CD8-positive, alpha-beta memory T cell (primary cell): ENCODE measurements around the gene CERT1. TPM values are rescaled to one million over a fixed set of nuclear protein-coding genes. Genes with fewer than 3 reads are reported as not detected.
A peak's percentile ranks its signal among the peaks of the same experiment; 100 is the strongest.

ENCODE experiments used
- CTCF ChIA-PET: fragments of 350-600 bp; sonication (Branson Sonifier 250); formaldehyde crosslinking; loops from one replicate; lab custom pipeline; 2021; ENCODE audit warnings: antibody characterized with exemption; lab: Charles Lee
- POLR2A ChIA-PET: fragments of 350-600 bp; sonication (Branson Sonifier 250); formaldehyde crosslinking; loops from one replicate; lab custom pipeline; 2021; ENCODE audit warnings: antibody characterized with exemption; lab: Charles Lee
- DNase-seq, 5 donors: peaks; one replicate each; pipeline versions ENCODE4 v3.0.0 to v3.0.0-alpha.2; 2020 to 2022; ENCODE audit warnings: mixed read lengths in 1 of 5
- H3K27ac ChIP-seq: one replicate; pipeline ENCODE4 v1.7.0; 2013; ENCODE audit warnings: low read depth, mild to moderate bottlenecking, low read length, moderate library complexity
- H3K27me3 ChIP-seq: 2 replicates; pipeline ENCODE4 v1.7.0; 2013; ENCODE audit warnings: low read length, mild to moderate bottlenecking; ENCODE audit not compliant: insufficient read depth, poor library complexity, severe bottlenecking
- H3K36me3 ChIP-seq: 2 replicates; pipeline ENCODE4 v1.7.0; 2013; ENCODE audit warnings: mild to moderate bottlenecking, low read length, moderate library complexity; ENCODE audit not compliant: insufficient read depth
- H3K4me1 ChIP-seq: 2 replicates; pipeline ENCODE4 v1.7.0; 2013; ENCODE audit warnings: mild to moderate bottlenecking, low read length, moderate library complexity; ENCODE audit not compliant: insufficient read depth
- H3K4me3 ChIP-seq: 2 replicates; pipeline ENCODE4 v1.7.0; 2013; ENCODE audit warnings: mild to moderate bottlenecking, low read length
- H3K9me3 ChIP-seq: 2 replicates; pipeline ENCODE4 v1.7.0; 2013; ENCODE audit warnings: mild to moderate bottlenecking, low read length
- H3K27ac Mint-ChIP-seq, 8 donors: one replicate each; pipeline ENCODE4 v1.8.0; 2020 to 2021; ENCODE audit warnings: mixed read lengths in 8 of 8, mild to moderate bottlenecking in 6 of 8, inconsistent platforms in 3 of 8, moderate library complexity in 3 of 8
- H3K27me3 Mint-ChIP-seq, 2 donors: one replicate each; pipeline ENCODE4 v1.8.0; 2020 to 2021; ENCODE audit warnings: mixed read lengths in 2 of 2, mild to moderate bottlenecking in 1 of 2, moderate library complexity in 1 of 2
- H3K36me3 Mint-ChIP-seq, 3 donors: one replicate each; pipeline ENCODE4 v1.8.0; 2020 to 2021; ENCODE audit warnings: mixed read lengths in 3 of 3, inconsistent platforms in 1 of 3, mild to moderate bottlenecking in 1 of 3
- H3K4me1 Mint-ChIP-seq, 3 donors: one replicate each; pipeline ENCODE4 v1.8.0; 2020 to 2021; ENCODE audit warnings: mixed read lengths in 3 of 3, inconsistent platforms in 1 of 3, mild to moderate bottlenecking in 1 of 3
- H3K4me3 Mint-ChIP-seq, 7 donors: one replicate each; pipeline ENCODE4 v1.8.0; 2020 to 2021; ENCODE audit warnings: mixed read lengths in 7 of 7, mild to moderate bottlenecking in 6 of 7, moderate library complexity in 4 of 7, inconsistent platforms in 2 of 7
- H3K9me3 Mint-ChIP-seq, 5 donors: one replicate each; pipeline ENCODE4 v1.8.0; 2020 to 2022; ENCODE audit warnings: mixed read lengths in 5 of 5, mild to moderate bottlenecking in 3 of 5, moderate library complexity in 2 of 5, inconsistent platforms in 1 of 5
- polyA plus RNA-seq: library from polyadenylated mRNA; unstranded; fragments of 300-500 nt; fragmentation: Illumina TruSeq; gene quantifications from one replicate; pipeline ENCODE4 v1.2.3, GENCODE V29; 2021
- total RNA-seq, 2 experiments: library from RNA; stranded (reverse); gene quantifications; one replicate each; pipeline ENCODE4 v1.2.3, GENCODE V29; 2021

The CERT1 gene
- total and polyA plus RNA-seq, 3 experiments from 2014 or later: 18.5 to 35.4 (median 35.0) TPM

GRCh38 chr5:75358117-75358516 lies 153.3 kb downstream of the CERT1 start:
- ChIA-PET CTCF (interaction anchor here (0.7 to 0.9 kb wide), 2 partner anchors 13 to 17 kb away, joined by 3 read pairs; no protein-coding TSS in a partner anchor), POLR2A (no interaction called here)
- Histone ChIP-seq H3K36me3 (peaks cover 39% of the 10 kb centered on the region), H3K9me3 (no peaks in the 10 kb centered on the region), H3K4me1 (no peaks in the 10 kb centered on the region), H3K27me3 (no peaks in the 10 kb centered on the region), H3K4me3 (no peak overlapping the region), H3K27ac (no peak overlapping the region)
- Mint-ChIP-seq H3K4me3 (no peak overlapping the region), H3K27ac (no peak overlapping the region), H3K36me3 (peaks cover 4 to 62% (median 34%) of the 10 kb centered on the region in 3 donors), H3K27me3 (no peaks in the 10 kb centered on the region), H3K4me1 (no peaks in the 10 kb centered on the region), H3K9me3 (no peaks in the 10 kb centered on the region)
- no peak for DNase-seq

GRCh38 chr5:75356719-75357118 lies 154.7 kb downstream of the CERT1 start:
- no peaks in the 10 kb centered on the region for H3K4me1 Mint-ChIP-seq
- H3K4me1 ChIP-seq: no peaks in the 10 kb centered on the region
- no peak overlapping the region for H3K27ac Mint-ChIP-seq
- H3K27me3 ChIP-seq: no peaks in the 10 kb centered on the region
- no peaks in the 10 kb centered on the region for H3K9me3 Mint-ChIP-seq
- H3K36me3 ChIP-seq: peaks cover 45% of the 10 kb centered on the region
- ChIA-PET CTCF (no interaction called here), POLR2A (no interaction called here)
- no peak overlapping the region for H3K4me3 Mint-ChIP-seq
- H3K27ac ChIP-seq: no peak overlapping the region
- H3K4me3 ChIP-seq: no peak overlapping the region
- no peaks in the 10 kb centered on the region for H3K27me3 Mint-ChIP-seq
- H3K9me3 ChIP-seq: no peaks in the 10 kb centered on the region
- DNase-seq: no peak
- H3K36me3 Mint-ChIP-seq: peaks cover 4 to 73% (median 31%) of the 10 kb centered on the region in 3 donors

GRCh38 chr5:75355236-75355635 lies 156.2 kb downstream of the CERT1 start:
- H3K36me3 ChIP-seq: peaks cover 56% of the 10 kb centered on the region
- Mint-ChIP-seq H3K27ac (peak overlapping the region in 1 of 8 donors; percentile 55), H3K4me3 (no peak overlapping the region), H3K4me1 (no peaks in the 10 kb centered on the region), H3K36me3 (peaks cover 7 to 80% (median 38%) of the 10 kb centered on the region in 3 donors), H3K27me3 (no peaks in the 10 kb centered on the region), H3K9me3 (no peaks in the 10 kb centered on the region)
- no peak for DNase-seq
- H3K9me3 ChIP-seq: no peaks in the 10 kb centered on the region
- ChIA-PET POLR2A (no interaction called here), CTCF (no interaction called here)
- H3K4me3 ChIP-seq: no peak overlapping the region
- no peak overlapping the region for H3K27ac ChIP-seq
- no peaks in the 10 kb centered on the region for H3K4me1 ChIP-seq
- no peaks in the 10 kb centered on the region for H3K27me3 ChIP-seq

- Mint-ChIP-seq H3K36me3 (peaks cover 11 to 79% (median 32%) of the 10 kb centered on the region in 3 donors), H3K9me3 (no peaks in the 10 kb centered on the region), H3K27ac (peak overlapping the region in 2 of 8 donors; percentile 24 to 26), H3K4me3 (no peak overlapping the region), H3K27me3 (no peaks in the 10 kb centered on the region), H3K4me1 (peaks cover 0 to 3% (median 0%) of the 10 kb centered on the region in 3 donors)
- no peaks in the 10 kb centered on the region for H3K9me3 ChIP-seq
- no peak for DNase-seq
- H3K27ac ChIP-seq: no peak overlapping the region
- H3K36me3 ChIP-seq: peaks cover 42% of the 10 kb centered on the region
- H3K4me3 ChIP-seq: no peak overlapping the region
- H3K27me3 ChIP-seq: no peaks in the 10 kb centered on the region
- POLR2A ChIA-PET: no interaction called here
- CTCF ChIA-PET: interaction anchor here (0.7 to 1.4 kb wide), 2 partner anchors 14 to 416 kb away, joined by 3 read pairs; no protein-coding TSS in a partner anchor
- no peaks in the 10 kb centered on the region for H3K4me1 ChIP-seq
These were observed 160.1 kb downstream of the CERT1 start for GRCh38 chr5:75351139-75351926.

GRCh38 chr5:75349663-75350062 lies 161.8 kb downstream of the CERT1 start:
- ChIA-PET CTCF (no interaction called here), POLR2A (no interaction called here)
- peaks cover 11 to 80% (median 29%) of the 10 kb centered on the region in 3 donors for H3K36me3 Mint-ChIP-seq
- H3K27ac Mint-ChIP-seq: peak overlapping the region in 1 of 8 donors; percentile 20
- no peak overlapping the region for H3K4me3 Mint-ChIP-seq
- peaks cover 0 to 3% (median 0%) of the 10 kb centered on the region in 3 donors for H3K4me1 Mint-ChIP-seq
- Histone ChIP-seq H3K4me1 (no peaks in the 10 kb centered on the region), H3K9me3 (no peaks in the 10 kb centered on the region), H3K27ac (no peak overlapping the region), H3K36me3 (peaks cover 35% of the 10 kb centered on the region), H3K4me3 (no peak overlapping the region), H3K27me3 (no peaks in the 10 kb centered on the region)
- DNase-seq: no peak
- H3K27me3 Mint-ChIP-seq: no peaks in the 10 kb centered on the region
- no peaks in the 10 kb centered on the region for H3K9me3 Mint-ChIP-seq

- H3K27me3 ChIP-seq: no peaks in the 10 kb centered on the region
- H3K36me3 Mint-ChIP-seq: peaks cover 11 to 78% (median 29%) of the 10 kb centered on the region in 3 donors
- no peak for DNase-seq
- no peak overlapping the region for H3K4me3 Mint-ChIP-seq
- ChIA-PET CTCF (no interaction called here), POLR2A (interaction anchor here (0.5 kb wide), 1 partner anchor 584 kb away, joined by 8 read pairs; no protein-coding TSS in a partner anchor)
- H3K9me3 ChIP-seq: no peaks in the 10 kb centered on the region
- peaks cover 35% of the 10 kb centered on the region for H3K36me3 ChIP-seq
- H3K27me3 Mint-ChIP-seq: no peaks in the 10 kb centered on the region
- no peaks in the 10 kb centered on the region for H3K4me1 ChIP-seq
- H3K4me3 ChIP-seq: no peak overlapping the region
- peak overlapping the region in 1 of 8 donors; percentile 11 for H3K27ac Mint-ChIP-seq
- no peaks in the 10 kb centered on the region for H3K9me3 Mint-ChIP-seq
- H3K27ac ChIP-seq: no peak overlapping the region
- peaks cover 0 to 3% (median 3%) of the 10 kb centered on the region in 3 donors for H3K4me1 Mint-ChIP-seq
These were observed 163.2 kb downstream of the CERT1 start for GRCh38 chr5:75348241-75348640.

GRCh38 chr5:75342836-75343235 lies 168.6 kb downstream of the CERT1 start:
- Histone ChIP-seq H3K9me3 (no peaks in the 10 kb centered on the region), H3K4me3 (no peak overlapping the region), H3K27me3 (no peaks in the 10 kb centered on the region), H3K27ac (no peak overlapping the region), H3K4me1 (peaks cover 12% of the 10 kb centered on the region), H3K36me3 (peaks cover 11% of the 10 kb centered on the region)
- Mint-ChIP-seq H3K9me3 (no peaks in the 10 kb centered on the region), H3K27ac (no peak overlapping the region), H3K27me3 (no peaks in the 10 kb centered on the region), H3K4me3 (no peak overlapping the region), H3K36me3 (peaks cover 0 to 39% (median 8%) of the 10 kb centered on the region in 3 donors), H3K4me1 (peaks cover 30 to 46% (median 41%) of the 10 kb centered on the region in 3 donors)
- POLR2A ChIA-PET: no interaction called here
- CTCF ChIA-PET: no interaction called here
- DNase-seq: no peak

- H3K27ac Mint-ChIP-seq: peak overlapping the region in 2 of 8 donors; percentile 6 to 55
- DNase-seq: no peak
- Histone ChIP-seq H3K27ac (no peak overlapping the region), H3K27me3 (no peaks in the 10 kb centered on the region), H3K4me3 (no peak overlapping the region), H3K36me3 (peaks cover 6% of the 10 kb centered on the region), H3K9me3 (no peaks in the 10 kb centered on the region), H3K4me1 (peaks cover 15% of the 10 kb centered on the region)
- H3K36me3 Mint-ChIP-seq: peaks cover 0 to 34% (median 5%) of the 10 kb centered on the region in 3 donors
- H3K4me1 Mint-ChIP-seq: peaks cover 34 to 50% (median 45%) of the 10 kb centered on the region in 3 donors
- H3K27me3 Mint-ChIP-seq: no peaks in the 10 kb centered on the region
- ChIA-PET CTCF (no interaction called here), POLR2A (no interaction called here)
- no peak overlapping the region for H3K4me3 Mint-ChIP-seq
- no peaks in the 10 kb centered on the region for H3K9me3 Mint-ChIP-seq
These were observed 169.5 kb downstream of the CERT1 start for GRCh38 chr5:75341934-75342333.
